A549 (cell line): ENCODE results near the gene TIMP3. TPM values are rescaled to one million over a fixed set of nuclear protein-coding genes. Genes with fewer than 3 reads are reported as not detected.

Experiments
- ATAC-seq, 2 experiments: fragments of 200-7000 bp in 1 of 2; fragments of >200 bp in 1 of 2; cut with Nextera tagmentation in 1 of 2; cut with Tn5 transposase in 1 of 2; 3 replicates each; pipeline versions ENCODE4 v1.8.0 to v1.9.1; 2018 to 2020; ENCODE audit warnings: mild to moderate bottlenecking in 1 of 2, moderate library complexity in 1 of 2
- CTCF ChIA-PET: fragments of 300-600 bp; sonication (Branson Sonifier 250); formaldehyde crosslinking; extraction: SDS; loops from one replicate; lab custom pipeline; 2021; ENCODE audit warnings: antibody characterized with exemption, inconsistent platforms; lab: Yijun Ruan, JAX
- POLR2A ChIA-PET: fragments of 350-600 bp; formaldehyde crosslinking; extraction: SDS; loops from one replicate; lab custom pipeline; 2021; ENCODE audit warnings: antibody characterized with exemption, inconsistent platforms; lab: Yijun Ruan, JAX
- DNase-seq, 2 experiments: peaks; one replicate each; pipeline versions ENCODE4 v3.0.0 to v3.0.0-alpha.2; 2011 to 2016; ENCODE audit warnings: low read depth in 1 of 2, low spot score in 1 of 2
- FAIRE-seq: peaks from 2 replicates; lab custom pipeline; 2011; peaks lifted over from hg19 to GRCh38; lab: Jason Lieb, UNC
- H3K27ac ChIP-seq, 2 experiments: fragments of >200 bp; sonication (Bioruptor Twin); formaldehyde crosslinking; 3 replicates each; pipeline ENCODE4 v1.5.1; 2016 to 2017
- H3K4me1 ChIP-seq: fragments of >200 bp; sonication (Bioruptor Twin); formaldehyde crosslinking; 3 replicates; pipeline ENCODE4 v1.6.1; 2016
- H3K4me2 ChIP-seq: fragments of >200 bp; sonication (Bioruptor Twin); formaldehyde crosslinking; 3 replicates; pipeline ENCODE4 v1.6.1; 2016
- H3K4me3 ChIP-seq: fragments of >200 bp; sonication (Bioruptor Twin); formaldehyde crosslinking; 3 replicates; pipeline ENCODE4 v1.5.1; 2016
- H3K9me3 ChIP-seq: fragments of >200 bp; sonication (Bioruptor Twin); formaldehyde crosslinking; 3 replicates; pipeline ENCODE4 v1.6.1; 2016
- BHLHE40 ChIP-seq: IDR thresholded peaks from 2 replicates; pipeline ENCODE4 v1.6.1; 2012; ENCODE audit warnings: low read depth, low read length, inconsistent platforms
- CBX2 ChIP-seq: fragments of 200-600 bp; sonication (generic); IDR thresholded peaks from 2 replicates; pipeline ENCODE4 v1.6.1; 2016; ENCODE audit warnings: low read depth, mild to moderate bottlenecking, borderline replicate concordance
- CBX8 ChIP-seq: fragments of 200-600 bp; sonication (generic); IDR thresholded peaks from 2 replicates; pipeline ENCODE4 v1.6.1; 2016
- CTCF ChIP-seq: fragments of >200 bp; sonication (Bioruptor Twin); formaldehyde crosslinking; IDR thresholded peaks from 3 replicates; pipeline ENCODE4 v1.5.1; 2016
- E2F6 ChIP-seq: IDR thresholded peaks from 2 replicates; pipeline ENCODE4 v1.6.1; 2012; ENCODE audit warnings: low read depth, borderline replicate concordance
- EHF ChIP-seq: fragments of 250-450 bp; sonication (Bioruptor Pico); IDR thresholded peaks from 2 replicates; pipeline ENCODE4 v1.5.0; 2020; ENCODE audit warnings: mild to moderate bottlenecking
- EP300 ChIP-seq, 2 experiments: fragments of >200 bp; sonication (Bioruptor Twin); formaldehyde crosslinking; IDR thresholded peaks; 2 replicates in 1 of 2; 3 replicates in 1 of 2; pipeline ENCODE4 v1.6.1; 2016 to 2017
- FOSL2 ChIP-seq, 2 experiments: fragments of 450-650 bp in 1 of 2; fragments of >200 bp in 1 of 2; sonication (Bioruptor Twin) in 1 of 2; formaldehyde crosslinking; IDR thresholded peaks; 2 replicates each; pipeline versions ENCODE4 v1.5.0 to v1.6.1; 2016 to 2020; ENCODE audit warnings: mild to moderate bottlenecking in 1 of 2, moderate library complexity in 1 of 2
- GATA3 ChIP-seq: IDR thresholded peaks from 2 replicates; pipeline ENCODE4 v1.6.1; 2012; ENCODE audit warnings: borderline replicate concordance
- HOXB5 ChIP-seq: fragments of 250-450 bp; sonication (Bioruptor Pico); IDR thresholded peaks from 2 replicates; pipeline ENCODE4 v1.5.0; 2020; ENCODE audit warnings: mild to moderate bottlenecking, moderate library complexity
- JUN ChIP-seq, 2 experiments: fragments of >200 bp; sonication (Bioruptor Twin); formaldehyde crosslinking; IDR thresholded peaks; 2 replicates in 1 of 2; 3 replicates in 1 of 2; pipeline ENCODE4 v1.6.1; 2016 to 2017
- KDM5A ChIP-seq: fragments of 200-600 bp; sonication (generic); IDR thresholded peaks from 2 replicates; pipeline ENCODE4 v1.6.1; 2016; ENCODE audit warnings: antibody characterized with exemption, mild to moderate bottlenecking
- MAFK ChIP-seq: fragments of 450-650 bp; IDR thresholded peaks from 2 replicates; pipeline ENCODE4 v1.6.1; 2014; ENCODE audit not compliant: partially characterized antibody
- MAZ ChIP-seq: fragments of 150-350 bp; IDR thresholded peaks from 2 replicates; pipeline ENCODE4 v1.6.1; 2014; ENCODE audit warnings: antibody characterized with exemption, low read depth, low read length, borderline replicate concordance
- PHF8 ChIP-seq: fragments of 200-600 bp; sonication (generic); IDR thresholded peaks from 2 replicates; pipeline ENCODE4 v1.6.1; 2016; ENCODE audit warnings: low read depth, mild to moderate bottlenecking, antibody characterized with exemption, moderate library complexity, borderline replicate concordance
- POLR2A ChIP-seq: IDR thresholded peaks from 2 replicates; pipeline ENCODE4 v1.6.1; 2012; ENCODE audit warnings: mild to moderate bottlenecking, low read length
- RARB ChIP-seq: fragments of 250-450 bp; sonication (Bioruptor Pico); IDR thresholded peaks from 2 replicates; pipeline ENCODE4 v1.8.0; 2021; ENCODE audit warnings: mild to moderate bottlenecking, moderate library complexity
- RNF2 ChIP-seq: fragments of 200-600 bp; sonication (generic); IDR thresholded peaks from 2 replicates; pipeline ENCODE4 v1.6.1; 2016; ENCODE audit warnings: low read depth, mild to moderate bottlenecking, antibody characterized with exemption, moderate library complexity, borderline replicate concordance
- SMC3 ChIP-seq: fragments of >200 bp; sonication (Bioruptor Twin); formaldehyde crosslinking; IDR thresholded peaks from 3 replicates; pipeline ENCODE4 v1.6.1; 2018; ENCODE audit warnings: inconsistent platforms
- TFCP2L1 ChIP-seq: fragments of 250-450 bp; sonication (Bioruptor Pico); IDR thresholded peaks from 2 replicates; pipeline ENCODE4 v1.5.0; 2021; ENCODE audit warnings: mild to moderate bottlenecking
- ZC3H11A ChIP-seq: fragments of 450-650 bp; IDR thresholded peaks from 2 replicates; pipeline ENCODE4 v1.6.1; 2014; ENCODE audit warnings: antibody characterized with exemption, mild to moderate bottlenecking
- ZFP36 ChIP-seq: fragments of 450-650 bp; IDR thresholded peaks from 2 replicates; pipeline ENCODE4 v1.6.1; 2014; ENCODE audit warnings: borderline replicate concordance; ENCODE audit not compliant: partially characterized antibody
- ZNF302 ChIP-seq: fragments of 250-450 bp; sonication (Bioruptor Pico); IDR thresholded peaks from 2 replicates; pipeline ENCODE4 v1.9.0; 2021; ENCODE audit warnings: inconsistent platforms, mild to moderate bottlenecking, moderate library complexity
- ZSCAN20 ChIP-seq: fragments of 250-450 bp; sonication (Bioruptor Pico); IDR thresholded peaks from 2 replicates; pipeline ENCODE4 v1.8.0; 2022; ENCODE audit warnings: mild to moderate bottlenecking, moderate library complexity
- WGBS: methylation state at CpG from one replicate; pipeline ENCODE4 v1.1.6; 2017; ENCODE audit errors: missing lambda C conversion rate; 5-methylcytosine and 5-hydroxymethylcytosine counted together
- polyA plus RNA-seq, 4 experiments: library from polyadenylated mRNA; depleted of rRNA in 3 of 4; stranded (reverse); fragments of >200 nt; fragmentation: RNase III in 1 of 4; extraction: RNeasy Plus Mini Kit Qiagen cat#74134 plus additional on column Dnase treatment in 1 of 4; gene quantifications; 2 replicates in 3 of 4; 3 replicates in 1 of 4; pipeline ENCODE4 v1.2.3, GENCODE V29; 2011 to 2017
- TF ChIP-seq, protein P1 (sequence below): fragments of 150-350 bp; IDR thresholded peaks from 2 replicates; pipeline ENCODE4 v1.6.1; 2014; ENCODE audit warnings: low read depth, mild to moderate bottlenecking, low read length
- TF ChIP-seq, protein P2 (sequence below): IDR thresholded peaks from 2 replicates; pipeline ENCODE4 v1.6.1; 2012

The TIMP3 gene
- polyA plus RNA-seq, 2 of the 4 experiments (the other 2 are of a cell fraction), result 1.4 to 1.7 TPM

DNA sequence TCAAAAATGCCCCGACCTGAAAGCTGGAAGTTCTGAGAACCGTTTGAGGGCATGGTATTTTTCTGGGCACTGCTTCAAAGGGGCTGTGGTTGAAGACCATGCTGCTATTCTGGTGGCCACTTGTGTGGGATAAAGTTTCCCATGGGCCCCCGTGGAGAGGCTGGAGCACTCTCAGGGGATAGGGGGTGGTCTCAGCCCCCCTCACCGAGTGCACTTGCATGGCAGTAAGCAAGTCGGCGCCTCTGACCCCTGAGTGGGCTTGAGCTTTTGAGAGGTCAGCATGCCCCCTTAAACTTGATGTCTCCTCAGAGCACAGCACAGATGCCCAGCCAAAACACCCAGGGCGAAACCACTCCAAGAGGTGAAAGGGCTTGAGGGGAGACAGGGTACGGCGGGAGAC is 35.6 kb downstream of the TIMP3 start:
- Histone ChIP-seq H3K4me1 (no peaks in the 10 kb centered on the region), H3K4me3 (no peak overlapping the region), H3K9me3 (no peaks in the 10 kb centered on the region), H3K27ac (no peak overlapping the region)
- 34% methylated on average over 5 of the region's 9 CpGs for WGBS
- ATAC-seq, result no peak
- no peak for FAIRE-seq
- no peak for DNase-seq
- no peak for TF ChIP-seq MAZ
- TF ChIP-seq FOSL2 (IDR thresholded peaks at IDR 0.05), result no peak
- no peak for TF ChIP-seq FOSL2 (CRISPR knock-in tag; IDR thresholded peaks at IDR 0.05)
- TF ChIP-seq MAFK, result no peak
- TF ChIP-seq SMC3, result no peak
- no peak for TF ChIP-seq ZC3H11A
- no peak for TF ChIP-seq RARB (CRISPR knock-in tag)
- TF ChIP-seq, protein P1, sequence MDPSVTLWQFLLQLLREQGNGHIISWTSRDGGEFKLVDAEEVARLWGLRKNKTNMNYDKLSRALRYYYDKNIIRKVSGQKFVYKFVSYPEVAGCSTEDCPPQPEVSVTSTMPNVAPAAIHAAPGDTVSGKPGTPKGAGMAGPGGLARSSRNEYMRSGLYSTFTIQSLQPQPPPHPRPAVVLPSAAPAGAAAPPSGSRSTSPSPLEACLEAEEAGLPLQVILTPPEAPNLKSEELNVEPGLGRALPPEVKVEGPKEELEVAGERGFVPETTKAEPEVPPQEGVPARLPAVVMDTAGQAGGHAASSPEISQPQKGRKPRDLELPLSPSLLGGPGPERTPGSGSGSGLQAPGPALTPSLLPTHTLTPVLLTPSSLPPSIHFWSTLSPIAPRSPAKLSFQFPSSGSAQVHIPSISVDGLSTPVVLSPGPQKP, result no peak
- TF ChIP-seq KDM5A, result no peak
- TF ChIP-seq, protein P2, sequence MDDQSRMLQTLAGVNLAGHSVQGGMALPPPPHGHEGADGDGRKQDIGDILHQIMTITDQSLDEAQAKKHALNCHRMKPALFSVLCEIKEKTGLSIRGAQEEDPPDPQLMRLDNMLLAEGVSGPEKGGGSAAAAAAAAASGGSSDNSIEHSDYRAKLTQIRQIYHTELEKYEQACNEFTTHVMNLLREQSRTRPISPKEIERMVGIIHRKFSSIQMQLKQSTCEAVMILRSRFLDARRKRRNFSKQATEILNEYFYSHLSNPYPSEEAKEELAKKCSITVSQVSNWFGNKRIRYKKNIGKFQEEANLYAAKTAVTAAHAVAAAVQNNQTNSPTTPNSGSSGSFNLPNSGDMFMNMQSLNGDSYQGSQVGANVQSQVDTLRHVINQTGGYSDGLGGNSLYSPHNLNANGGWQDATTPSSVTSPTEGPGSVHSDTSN, result no peak
- no peak for TF ChIP-seq ZNF302 (CRISPR knock-in tag)
- TF ChIP-seq RNF2, result no peak
- TF ChIP-seq TFCP2L1 (CRISPR knock-in tag), result no peak
- TF ChIP-seq E2F6, result no peak
- no peak for TF ChIP-seq EHF (CRISPR knock-in tag)
- TF ChIP-seq POLR2A, result no peak
- TF ChIP-seq CBX2, result no peak
- no peak for TF ChIP-seq PHF8
- TF ChIP-seq, all 56 proteins: peak for 0
- ChIA-PET POLR2A (no interaction called here), CTCF (interaction anchor here (0.7 to 3.0 kb wide), 3 partner anchors 14 to 308 kb away, joined by 3 to 12 read pairs (median 4); no protein-coding TSS in a partner anchor)
- no peak overlapping the region for H3K4me2 ChIP-seq

DNA sequence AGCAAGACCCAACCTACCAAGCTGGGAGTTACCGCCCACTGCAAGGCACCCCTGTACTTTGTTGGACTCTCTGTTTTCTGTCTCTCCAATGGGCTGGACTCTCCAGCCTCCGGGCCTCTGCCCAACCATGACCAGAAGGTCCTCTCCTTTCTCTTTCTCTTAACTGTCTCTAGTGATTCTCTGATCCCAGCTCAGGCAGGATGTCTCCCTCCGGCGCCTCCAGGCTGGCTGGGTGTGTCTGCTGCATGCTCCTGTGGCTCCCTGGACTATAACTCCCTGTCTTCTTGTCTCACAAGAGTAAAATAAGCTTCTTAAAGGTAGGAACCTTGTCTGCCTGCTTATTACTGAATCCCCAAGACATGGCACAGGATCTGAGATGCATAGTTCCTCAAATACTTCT is 36.3 kb downstream of the TIMP3 start:
- ChIA-PET CTCF (interaction anchor here (3.0 kb wide), 1 partner anchor 309 kb away, joined by 12 read pairs; no protein-coding TSS in a partner anchor), POLR2A (no interaction called here)
- ATAC-seq, result no peak
- no peak for DNase-seq
- WGBS, result 24% methylated on average over 4 of the region's 4 CpGs
- TF ChIP-seq BHLHE40, result no peak
- no peak for TF ChIP-seq GATA3
- TF ChIP-seq ZC3H11A, result no peak
- no peak for TF ChIP-seq CTCF
- no peak for TF ChIP-seq RARB (CRISPR knock-in tag)
- TF ChIP-seq EP300 (IDR thresholded peaks at IDR 0.05), result no peak
- TF ChIP-seq ZFP36, result no peak
- no peak for TF ChIP-seq CBX8
- TF ChIP-seq ZSCAN20 (CRISPR knock-in tag), result no peak
- TF ChIP-seq JUN (IDR thresholded peaks at IDR 0.05), result no peak
- no peak for TF ChIP-seq HOXB5 (CRISPR knock-in tag)
- FAIRE-seq, result no peak
- Histone ChIP-seq H3K4me1 (no peaks in the 10 kb centered on the region), H3K27ac (no peak overlapping the region), H3K9me3 (no peaks in the 10 kb centered on the region), H3K4me3 (no peak overlapping the region), H3K4me2 (no peak overlapping the region)
